ENCODE data around the gene ARHGAP15.

Gene ARHGAP15

DNA sequence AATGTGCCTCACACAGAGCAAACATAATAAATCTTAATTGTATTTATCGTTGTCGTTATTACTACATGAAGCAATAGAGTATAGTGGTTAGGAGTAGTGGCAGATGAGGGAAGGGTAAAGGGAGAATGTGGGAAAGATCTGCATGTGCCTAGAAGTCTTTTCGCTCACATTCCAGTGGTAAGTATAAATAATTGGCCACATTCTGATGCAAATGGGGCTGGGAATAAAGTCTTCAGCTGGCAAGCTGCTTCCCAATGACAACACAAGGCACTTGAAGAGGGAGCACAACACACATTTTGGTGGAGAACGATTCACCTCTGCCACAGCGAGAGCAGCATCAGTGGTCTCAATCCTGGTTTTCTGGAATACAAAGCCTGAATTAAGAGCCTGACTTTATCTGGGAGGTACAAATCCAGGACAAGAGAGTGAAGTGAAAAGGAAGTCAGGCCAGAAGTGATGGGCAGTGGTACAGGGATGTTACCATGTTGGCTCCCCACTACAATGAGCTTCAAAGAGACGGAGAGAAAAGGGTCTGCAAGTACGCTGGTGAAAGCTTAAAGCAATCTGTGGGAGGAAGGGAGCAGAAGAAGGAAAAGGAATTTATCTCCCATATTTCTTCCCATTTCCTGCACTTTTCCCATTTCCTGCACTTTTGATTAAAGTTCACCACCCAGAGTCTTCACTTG is 112.3 kb downstream of the ARHGAP15 start:
- DNase-seq, result no peak
- peaks cover 23% of the 10 kb centered on the region for H3K4me1 Mint-ChIP-seq (ENCODE audit: low read depth)
- peak overlapping the region; percentile 28 for H3K27ac Mint-ChIP-seq
- H3K27me3 Mint-ChIP-seq, result no peaks in the 10 kb centered on the region
- peaks cover 37% of the 10 kb centered on the region for H3K36me3 Mint-ChIP-seq (ENCODE audit: low read depth)
- H3K4me3 Mint-ChIP-seq, result no peak overlapping the region
- H3K9me3 Mint-ChIP-seq, result no peaks in the 10 kb centered on the region

GRCh38 chr2:143246246-143246645 is 117.0 kb downstream of the ARHGAP15 start:
- Mint-ChIP-seq H3K4me3 (no peak overlapping the region), H3K9me3 (no peaks in the 10 kb centered on the region), H3K4me1 (ENCODE audit: low read depth) (peaks cover 26% of the 10 kb centered on the region), H3K27ac (no peak overlapping the region), H3K27me3 (no peaks in the 10 kb centered on the region), H3K36me3 (ENCODE audit: low read depth) (peaks cover 23% of the 10 kb centered on the region)
- no peak for DNase-seq

DNA sequence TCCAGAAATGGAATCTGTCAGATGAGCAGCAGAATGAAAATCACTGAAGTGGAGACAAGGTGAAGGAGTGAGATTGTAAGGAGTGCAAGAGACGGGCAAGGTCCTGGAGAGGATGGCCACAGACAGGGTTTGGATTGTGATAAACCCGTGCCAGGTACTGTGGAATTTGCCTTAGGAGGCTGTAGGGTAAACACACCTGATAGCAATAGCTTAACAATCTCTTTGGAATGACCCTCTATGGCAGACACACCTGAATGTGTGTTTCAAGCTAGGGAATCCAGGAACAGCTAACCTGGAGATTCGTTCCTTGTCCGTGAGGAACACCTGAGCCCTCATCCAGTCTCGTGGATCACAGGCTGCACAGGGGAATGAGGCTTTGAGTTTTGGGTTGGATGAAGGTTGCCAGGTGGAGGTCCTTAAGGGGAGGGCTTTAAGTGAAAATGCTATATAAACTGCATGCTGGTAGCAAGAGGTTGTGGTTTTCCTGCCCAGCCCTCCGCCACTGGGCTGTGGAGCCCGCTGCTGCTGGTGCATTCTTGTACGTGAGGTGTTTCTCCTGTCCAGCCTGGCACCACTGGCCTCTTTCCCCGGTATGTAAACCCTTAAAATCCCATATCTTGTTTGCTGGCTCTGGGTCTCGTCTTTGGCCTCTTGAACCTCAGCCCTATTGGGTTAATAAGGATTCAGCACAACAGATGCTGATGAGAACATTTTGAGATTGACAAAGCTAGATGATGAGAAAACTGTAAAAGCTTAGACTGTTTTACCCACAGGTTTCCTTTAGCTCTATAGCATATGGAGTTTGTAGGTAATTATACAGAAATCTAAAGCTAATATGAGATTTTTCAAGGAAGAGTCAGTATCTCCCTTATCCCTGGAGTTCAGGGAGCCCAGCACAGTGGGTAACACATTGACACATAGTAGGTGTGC is 117.9 kb downstream of the ARHGAP15 start:
- no peak overlapping the region for H3K27ac Mint-ChIP-seq
- peak; percentile 50 for DNase-seq
- H3K9me3 Mint-ChIP-seq, result no peaks in the 10 kb centered on the region
- peak overlapping the region; percentile 41 for H3K4me3 Mint-ChIP-seq
- no peaks in the 10 kb centered on the region for H3K27me3 Mint-ChIP-seq
- H3K36me3 Mint-ChIP-seq (ENCODE audit: low read depth), result peaks cover 20% of the 10 kb centered on the region
- H3K4me1 Mint-ChIP-seq (ENCODE audit: low read depth), result peaks cover 29% of the 10 kb centered on the region

GRCh38 chr2:143248631-143249030 is 119.4 kb downstream of the ARHGAP15 start:
- Mint-ChIP-seq H3K27ac (peak overlapping the region; percentile 60), H3K27me3 (no peaks in the 10 kb centered on the region), H3K9me3 (no peaks in the 10 kb centered on the region), H3K36me3 (ENCODE audit: low read depth) (peaks cover 16% of the 10 kb centered on the region), H3K4me1 (ENCODE audit: low read depth) (peaks cover 41% of the 10 kb centered on the region), H3K4me3 (peak overlapping the region; percentile 40)
- no peak for DNase-seq

- Mint-ChIP-seq H3K36me3 (ENCODE audit: low read depth) (peaks cover 16% of the 10 kb centered on the region), H3K9me3 (no peaks in the 10 kb centered on the region), H3K27ac (peak overlapping the region; percentile 93), H3K27me3 (no peaks in the 10 kb centered on the region), H3K4me1 (ENCODE audit: low read depth) (peaks cover 67% of the 10 kb centered on the region), H3K4me3 (peak overlapping the region; percentile 27)
- DNase-seq, result no peak
These were observed 122.5 kb downstream of the ARHGAP15 start for GRCh38 chr2:143251681-143252080.

GRCh38 chr2:143252138-143252907 is 123.1 kb downstream of the ARHGAP15 start:
- Mint-ChIP-seq H3K27me3 (no peaks in the 10 kb centered on the region), H3K4me1 (ENCODE audit: low read depth) (peaks cover 72% of the 10 kb centered on the region), H3K4me3 (peak overlapping the region; percentile 60), H3K9me3 (no peaks in the 10 kb centered on the region), H3K27ac (peak overlapping the region; percentile 93), H3K36me3 (ENCODE audit: low read depth) (peaks cover 16% of the 10 kb centered on the region)
- DNase-seq, result no peak

GRCh38 chr2:143254110-143254509 is 124.9 kb downstream of the ARHGAP15 start:
- no peak for DNase-seq
- Mint-ChIP-seq H3K4me1 (ENCODE audit: low read depth) (peaks cover 80% of the 10 kb centered on the region), H3K4me3 (peak overlapping the region; percentile 45)

GRCh38 chr2:143255086-143255485 is 125.9 kb downstream of the ARHGAP15 start:
- Mint-ChIP-seq H3K27me3 (no peaks in the 10 kb centered on the region), H3K27ac (peak overlapping the region; percentile 92), H3K9me3 (no peaks in the 10 kb centered on the region), H3K36me3 (ENCODE audit: low read depth) (peaks cover 16% of the 10 kb centered on the region), H3K4me1 (ENCODE audit: low read depth) (peaks cover 84% of the 10 kb centered on the region), H3K4me3 (peak overlapping the region; percentile 63)
- no peak for DNase-seq

More at GRCh38 chr2:143254110-143254509, 124.9 kb downstream of the ARHGAP15 start:
- H3K27ac Mint-ChIP-seq, result peak overlapping the region; percentile 82
- no peaks in the 10 kb centered on the region for H3K27me3 Mint-ChIP-seq
- no peaks in the 10 kb centered on the region for H3K9me3 Mint-ChIP-seq
- peaks cover 16% of the 10 kb centered on the region for H3K36me3 Mint-ChIP-seq (ENCODE audit: low read depth)

DNA sequence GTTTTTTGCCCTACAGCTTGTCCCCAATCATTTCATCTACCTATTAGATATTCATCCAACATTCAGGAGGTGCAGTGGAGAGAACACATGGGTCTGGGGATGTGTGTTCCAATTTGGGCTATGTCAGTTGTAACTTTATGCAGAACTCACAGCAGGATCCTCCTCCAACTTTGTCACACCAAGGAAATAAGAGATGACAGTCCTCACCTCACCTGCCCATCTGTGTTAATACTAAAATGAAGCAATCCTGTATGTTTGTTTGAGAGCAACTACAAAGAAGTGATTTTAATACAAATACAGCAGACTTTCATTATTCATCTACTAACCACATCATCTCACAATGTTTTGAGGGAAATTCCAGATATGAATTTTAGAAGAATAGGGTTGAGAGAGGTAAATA is 126.7 kb downstream of the ARHGAP15 start:
- Mint-ChIP-seq H3K4me3 (peak overlapping the region; percentile 63), H3K4me1 (ENCODE audit: low read depth) (peaks cover 84% of the 10 kb centered on the region), H3K9me3 (no peaks in the 10 kb centered on the region), H3K36me3 (ENCODE audit: low read depth) (peaks cover 9% of the 10 kb centered on the region), H3K27me3 (no peaks in the 10 kb centered on the region), H3K27ac (peak overlapping the region; percentile 92)
- DNase-seq, result no peak

GRCh38 chr2:143258126-143258892 is 129.1 kb downstream of the ARHGAP15 start:
- Mint-ChIP-seq H3K27me3 (no peaks in the 10 kb centered on the region), H3K27ac (peak overlapping the region; percentile 94), H3K4me3 (peak overlapping the region; percentile 70), H3K9me3 (peaks cover 2% of the 10 kb centered on the region), H3K36me3 (ENCODE audit: low read depth) (peaks cover 10% of the 10 kb centered on the region), H3K4me1 (ENCODE audit: low read depth) (peaks cover 86% of the 10 kb centered on the region)
- DNase-seq, result no peak

GRCh38 chr2:143259368-143259958 is 130.2 kb downstream of the ARHGAP15 start:
- peak; percentile 69 for DNase-seq
- H3K27ac Mint-ChIP-seq, result peak overlapping the region; percentile 94
- peaks cover 22% of the 10 kb centered on the region for H3K36me3 Mint-ChIP-seq (ENCODE audit: low read depth)
- H3K4me1 Mint-ChIP-seq (ENCODE audit: low read depth), result peaks cover 87% of the 10 kb centered on the region
- H3K4me3 Mint-ChIP-seq, result peak overlapping the region; percentile 70
- H3K27me3 Mint-ChIP-seq, result no peaks in the 10 kb centered on the region
- peaks cover 2% of the 10 kb centered on the region for H3K9me3 Mint-ChIP-seq

DNA sequence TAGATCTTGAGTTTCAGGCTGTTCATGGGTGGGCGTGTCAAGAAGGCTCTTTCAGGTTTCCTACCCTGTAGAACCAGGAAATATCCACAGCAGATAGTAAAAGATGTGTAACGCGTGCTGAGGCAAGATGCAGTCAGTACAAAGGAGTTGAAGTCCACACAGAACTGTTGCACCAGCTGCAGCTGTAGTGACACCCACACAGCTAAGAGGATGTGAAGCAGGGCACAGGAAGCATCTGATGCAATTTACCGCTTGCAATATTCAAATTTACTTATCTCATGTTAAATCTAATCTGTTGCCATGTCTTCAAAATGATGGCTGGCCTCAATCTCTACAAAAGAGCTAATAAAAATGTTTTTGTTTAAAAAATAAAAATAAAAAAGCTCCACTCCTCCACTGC is 132.8 kb downstream of the ARHGAP15 start:
- Mint-ChIP-seq H3K27me3 (no peaks in the 10 kb centered on the region), H3K36me3 (ENCODE audit: low read depth) (peaks cover 34% of the 10 kb centered on the region), H3K27ac (peak overlapping the region; percentile 94), H3K9me3 (peaks cover 5% of the 10 kb centered on the region), H3K4me3 (peak overlapping the region; percentile 56), H3K4me1 (ENCODE audit: low read depth) (peaks cover 74% of the 10 kb centered on the region)
- DNase-seq, result peak; percentile 52

GRCh38 chr2:143262389-143262788 is 133.2 kb downstream of the ARHGAP15 start:
- Mint-ChIP-seq H3K4me3 (peak overlapping the region; percentile 0), H3K36me3 (ENCODE audit: low read depth) (peaks cover 38% of the 10 kb centered on the region), H3K9me3 (peaks cover 9% of the 10 kb centered on the region), H3K27ac (peak overlapping the region; percentile 94), H3K27me3 (no peaks in the 10 kb centered on the region), H3K4me1 (ENCODE audit: low read depth) (peaks cover 73% of the 10 kb centered on the region)
- no peak for DNase-seq
